Pulmonary artery endothelial cell (primary cell): ENCODE results near the gene ILDR1. TPM values are rescaled to one million over a fixed set of nuclear protein-coding genes. Genes with fewer than 3 reads are reported as not detected.
"Not testable (repeated sequence)": the region's sequence is repeated elsewhere in the genome, so short reads cannot be mapped to it uniquely, and the experiment has no call there.

Experiments used
- DNase-seq: peaks from one replicate; pipeline ENCODE4 v3.0.0-alpha.2; 2011; ENCODE audit warnings: low read depth, low spot score
- total RNA-seq: library from RNA; depleted of rRNA; stranded (reverse); fragments of >200 nt; gene quantifications from 2 replicates; pipeline ENCODE4 v1.2.3, GENCODE V29; 2014

The ILDR1 gene
- total RNA-seq: not detected in 2 replicates

DNA sequence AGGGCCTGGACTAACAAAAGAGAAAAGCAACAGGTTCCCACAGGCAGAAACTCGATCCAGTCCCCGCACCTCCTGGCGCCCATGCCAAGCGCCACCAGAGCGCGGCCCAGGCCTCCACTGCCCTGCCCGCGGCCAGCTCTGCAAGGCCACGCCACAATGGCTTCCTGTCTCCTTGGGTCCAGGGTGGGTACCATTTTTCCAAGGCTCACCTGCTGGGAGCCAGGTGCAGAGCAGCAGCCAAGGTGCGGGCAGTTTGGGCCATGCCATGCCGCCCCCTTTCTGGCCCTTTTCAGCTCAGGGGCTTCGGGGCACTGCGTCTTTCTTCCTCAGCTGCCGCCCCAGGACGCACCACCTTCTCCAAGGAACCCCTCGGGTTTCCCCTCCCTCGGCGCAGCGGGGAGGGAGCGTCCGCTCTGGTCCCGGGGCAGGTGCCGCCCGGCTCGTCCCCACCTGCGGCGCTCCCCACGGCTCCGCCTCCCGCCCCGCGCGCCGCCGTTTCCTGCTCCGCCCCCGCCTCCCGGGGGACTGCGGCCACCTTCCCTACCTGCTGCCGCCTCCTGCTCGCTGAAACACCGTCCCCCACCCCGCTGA lies at the start of gene ILDR1:
ILDR1 (minus strand) TSS at position 437 of the 591 bp plus-strand sequence; CDS start at position 267, 170 bp downstream.
- no peak for DNase-seq

DNA sequence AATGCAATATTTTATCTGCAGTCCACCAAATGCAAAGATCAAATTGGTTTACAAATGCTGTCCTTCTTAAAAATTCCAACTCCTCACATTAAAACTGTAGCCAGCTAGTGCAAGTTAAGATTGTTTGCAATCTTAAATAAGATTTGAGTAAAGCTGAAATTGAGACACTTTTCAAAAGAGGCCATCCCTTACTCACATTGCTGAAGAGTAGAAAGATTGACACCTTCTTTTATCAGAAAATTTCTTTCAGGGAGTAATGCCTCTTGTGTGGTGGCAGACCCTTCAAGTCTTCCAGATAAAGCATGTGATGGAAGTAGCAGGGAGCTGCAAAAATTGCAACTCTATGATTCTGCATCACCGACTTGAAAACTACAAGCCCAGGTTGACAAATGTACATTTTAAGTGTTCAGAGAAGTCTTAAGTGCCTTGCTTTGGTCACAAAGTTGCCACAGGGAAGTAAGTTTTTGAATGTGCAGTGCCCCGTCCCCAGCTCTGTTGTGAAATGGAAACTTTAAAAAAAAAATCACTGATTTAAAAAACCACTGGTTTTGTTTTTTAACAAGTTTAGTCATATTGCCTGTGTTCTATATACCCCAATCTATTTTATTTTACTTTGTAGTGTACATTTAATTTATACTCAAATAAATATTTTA lies 45.7 kb upstream of the ILDR1 start:
- DNase-seq: no peak

DNA sequence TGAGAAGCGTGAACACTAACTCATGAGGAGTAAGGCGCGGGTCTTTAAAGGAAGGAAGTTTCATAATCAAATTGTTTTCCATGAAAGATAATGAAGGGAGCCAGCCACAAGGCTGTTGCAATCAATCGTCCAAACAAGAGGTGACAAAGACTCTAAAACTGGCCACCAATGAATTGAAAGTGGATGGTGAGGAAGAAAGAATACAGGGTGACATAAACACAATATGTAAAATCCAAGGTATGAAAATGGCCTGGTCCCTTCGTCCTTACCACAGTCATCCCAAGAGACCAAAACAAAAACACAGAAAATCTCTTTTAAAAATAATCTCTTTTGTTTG lies 45.1 kb upstream of the ILDR1 start:
- DNase-seq: no peak

- DNase-seq: no peak
Observed at GRCh38 chr3:122066331-122067213, 44.5 kb upstream of the ILDR1 start.

GRCh38 chr3:122064326-122064725 lies 42.3 kb upstream of the ILDR1 start:
- DNase-seq: no peak

DNA sequence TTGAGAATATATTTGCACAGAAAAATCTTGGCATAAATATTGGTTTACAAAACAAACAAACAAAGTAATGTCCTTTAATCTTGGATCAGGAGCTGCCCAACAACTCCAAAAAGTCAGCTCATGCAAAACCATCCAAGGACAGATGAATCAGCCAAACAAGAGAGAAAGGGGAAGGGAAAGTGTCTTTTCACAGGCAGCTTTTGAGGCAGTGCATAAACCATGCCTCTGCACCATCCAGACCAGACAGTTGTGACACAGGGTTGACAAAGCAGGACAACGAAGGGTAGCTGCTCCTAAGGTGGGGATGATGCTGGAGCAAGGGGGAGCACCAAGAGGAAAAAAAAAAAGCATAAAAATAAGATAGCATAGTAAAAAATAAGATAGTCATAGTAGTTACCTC lies 41.9 kb upstream of the ILDR1 start:
- no peak for DNase-seq

GRCh38 chr3:122060040-122060698 lies 38.1 kb upstream of the ILDR1 start:
- DNase-seq: no peak

GRCh38 chr3:122058294-122058693 lies 36.2 kb upstream of the ILDR1 start:
- DNase-seq: no peak

DNA sequence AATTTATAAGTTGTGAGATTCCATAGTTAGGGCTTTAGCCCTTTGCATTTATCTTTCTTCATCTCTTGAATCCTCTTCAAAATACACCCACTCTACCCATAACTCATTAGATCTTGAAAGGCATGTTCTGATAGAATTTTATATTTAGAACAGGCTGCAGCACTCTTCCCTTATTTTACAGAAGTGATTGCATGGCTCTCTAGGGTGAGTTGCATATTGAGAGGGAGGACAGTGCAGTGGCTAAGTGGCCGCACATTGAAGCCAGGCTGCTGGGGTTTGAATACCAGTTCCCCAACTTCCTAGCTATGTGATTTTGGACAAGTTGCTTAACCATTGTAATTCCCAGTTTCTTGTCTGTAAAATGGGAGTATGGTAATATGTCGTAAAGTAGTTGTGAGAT lies 35.6 kb upstream of the ILDR1 start:
- DNase-seq: no peak

DNA sequence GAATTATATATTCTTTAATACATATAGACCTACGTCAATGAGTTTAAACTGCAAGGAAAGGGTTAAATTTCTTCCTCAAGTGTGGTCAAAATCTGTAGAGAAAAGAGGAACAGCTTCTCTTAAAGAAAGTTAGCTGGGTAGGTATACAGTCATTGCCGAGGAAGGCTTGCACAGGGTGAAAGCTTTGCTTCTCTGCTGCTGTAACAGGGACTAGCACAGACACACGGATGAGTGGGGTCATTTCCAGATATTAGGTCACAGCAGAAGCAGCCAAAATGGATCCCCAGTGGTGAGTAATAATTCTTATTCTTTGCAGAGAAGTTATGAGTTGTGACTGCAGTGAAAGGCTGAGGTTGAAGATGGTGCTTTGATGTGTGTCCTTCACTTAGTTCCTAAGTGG lies 33.2 kb upstream of the ILDR1 start, which contains the start of gene CD86:
CD86 (plus strand) TSS at position 148 of the 400 bp plus-strand sequence; CDS start at position 276, 128 bp downstream.
- DNase-seq: no peak

DNA sequence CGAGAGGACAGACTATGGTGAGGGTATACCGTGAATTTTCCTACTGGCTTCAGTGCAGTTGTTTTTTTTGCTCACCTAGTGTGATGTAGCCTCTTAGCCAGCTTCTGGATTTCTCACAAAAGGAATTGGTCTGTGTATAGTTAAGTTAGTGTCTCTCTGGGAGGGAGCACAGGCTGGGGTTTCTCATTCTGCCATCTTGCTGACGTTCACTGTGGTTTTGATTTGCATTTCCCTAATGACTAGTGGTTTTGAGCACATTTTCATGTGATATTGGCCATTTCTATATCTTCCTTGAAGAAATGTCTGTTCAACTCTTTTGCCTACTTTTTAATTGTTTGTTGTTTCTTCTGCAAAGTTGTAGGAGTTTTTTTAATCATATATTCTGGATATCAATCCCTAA lies 30.9 kb upstream of the ILDR1 start:
- no peak for DNase-seq

- not testable (repeated sequence) for DNase-seq
Observed at GRCh38 chr3:122047773-122048172, 25.7 kb upstream of the ILDR1 start.

DNA sequence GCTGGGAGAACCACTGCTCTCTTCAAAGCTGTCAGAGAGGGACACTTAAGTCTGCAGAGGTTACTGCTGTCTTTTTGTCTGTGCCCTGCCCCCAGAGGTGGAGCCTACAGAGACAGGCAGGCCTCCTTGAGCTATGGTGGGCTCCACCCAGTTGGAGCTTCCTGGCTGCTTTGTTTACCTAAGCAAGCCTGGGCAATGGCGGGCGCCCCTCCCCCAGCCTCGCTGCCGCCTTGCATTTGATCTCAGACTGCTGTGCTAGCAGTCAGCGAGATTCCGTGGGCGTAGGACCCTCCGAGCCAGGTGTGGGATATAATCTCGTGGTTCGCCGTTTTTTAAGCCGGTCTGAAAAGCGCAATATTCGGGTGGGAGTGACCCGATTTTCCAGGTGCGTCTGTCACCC lies 25.2 kb upstream of the ILDR1 start:
- not testable (repeated sequence) for DNase-seq

- DNase-seq: no peak
Observed at GRCh38 chr3:122033023-122033422, 11.0 kb upstream of the ILDR1 start.

GRCh38 chr3:122032531-122032930 lies 10.5 kb upstream of the ILDR1 start:
- DNase-seq: no peak

DNA sequence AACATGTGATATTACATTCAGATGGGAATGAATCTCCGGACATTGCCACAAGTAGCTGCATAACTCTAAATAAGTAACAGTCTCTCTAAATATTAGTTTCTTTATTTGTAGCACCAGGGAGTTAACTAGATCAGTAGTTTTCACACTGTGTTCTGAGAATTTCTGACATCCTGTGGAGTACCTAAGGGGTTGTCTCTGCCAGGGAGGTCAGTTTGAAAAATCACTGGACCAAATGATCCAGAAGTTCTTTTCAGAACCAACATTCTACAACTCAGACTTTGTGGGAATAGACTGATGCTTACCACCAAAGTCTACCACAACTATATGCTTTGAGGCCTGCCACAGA lies 9.0 kb upstream of the ILDR1 start:
- no peak for DNase-seq

DNA sequence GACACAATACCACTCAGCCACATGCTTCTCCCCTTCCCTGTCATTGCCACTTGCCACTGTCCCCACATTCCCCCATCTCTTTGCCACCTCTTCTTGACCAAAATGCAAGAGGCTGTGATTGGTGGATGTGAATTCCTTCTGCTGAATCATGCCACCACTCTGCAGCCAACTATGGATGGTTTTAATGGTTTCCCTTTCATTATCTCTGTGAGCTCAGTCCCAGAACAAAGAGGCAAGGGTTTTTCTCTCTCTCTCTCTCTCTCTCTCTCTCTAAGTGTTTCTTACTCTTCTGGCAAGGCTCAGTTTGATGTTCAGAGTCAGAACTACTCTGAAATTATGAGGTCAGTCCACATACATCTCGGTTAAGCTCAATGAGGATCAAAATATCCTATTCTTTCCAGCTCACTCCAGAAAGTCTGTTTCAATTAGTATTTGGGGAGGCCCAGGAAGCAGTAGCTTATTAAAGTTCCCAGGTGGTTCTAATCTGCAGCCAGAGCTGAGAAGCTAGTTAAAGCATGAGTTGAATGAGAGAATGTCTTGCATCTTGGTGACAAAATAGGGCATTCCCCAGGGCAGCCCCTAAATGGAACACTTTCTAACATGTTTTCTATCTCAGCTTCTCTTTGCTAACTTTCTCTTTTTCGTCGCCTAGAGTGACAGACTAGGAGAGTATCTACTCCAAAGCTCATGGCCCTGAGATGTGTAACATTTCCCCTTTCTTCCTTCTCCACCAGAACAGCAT lies 8.5 kb upstream of the ILDR1 start:
- DNase-seq: no peak

GRCh38 chr3:122025296-122025695 lies 3.2 kb upstream of the ILDR1 start:
- DNase-seq: no peak

DNA sequence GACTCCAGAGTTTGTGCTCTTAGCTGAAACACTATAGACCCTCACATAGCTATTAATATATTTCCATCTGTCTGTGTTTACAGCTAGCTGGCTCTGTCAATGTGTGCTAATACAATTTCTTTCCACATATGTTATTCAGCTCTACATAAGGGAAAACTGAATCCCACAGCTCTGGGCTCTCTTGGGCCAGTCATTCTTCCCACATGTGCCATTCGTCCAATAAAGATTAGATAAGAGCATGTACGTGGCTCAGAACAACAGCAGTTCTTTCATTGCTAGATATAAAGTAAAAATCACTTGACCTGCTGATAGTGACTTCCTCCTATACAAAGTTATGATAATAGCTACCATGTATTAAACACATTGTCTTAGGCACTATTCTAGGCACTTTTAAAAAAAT lies 2.8 kb upstream of the ILDR1 start:
- no peak for DNase-seq

DNA sequence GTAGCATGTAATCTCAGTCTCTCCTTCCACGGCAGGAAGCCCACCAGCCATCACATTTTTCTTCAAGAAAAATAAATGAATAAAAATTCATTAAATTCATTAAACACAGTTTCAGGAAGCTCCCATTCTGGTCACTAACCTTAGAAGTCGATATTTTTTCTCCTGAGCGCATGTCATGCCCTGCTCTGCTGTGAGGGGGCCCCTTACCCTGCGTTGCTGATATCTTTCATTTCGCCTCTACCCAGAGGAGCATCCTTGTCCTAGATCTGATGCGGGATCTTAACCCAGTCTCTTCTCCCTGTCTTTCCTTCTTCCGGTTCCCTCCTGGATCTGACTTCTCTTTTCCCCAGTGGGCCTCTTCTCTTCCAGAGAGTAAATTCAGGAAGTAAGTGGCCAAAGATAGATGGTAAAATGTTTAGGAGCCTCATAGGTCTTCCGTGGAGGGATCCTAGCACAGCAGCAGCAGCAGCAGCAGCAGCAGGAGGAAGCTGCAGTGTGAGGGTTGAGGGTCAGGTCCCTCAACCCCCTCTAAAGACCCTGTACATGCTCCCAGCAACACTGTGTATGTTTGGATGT lies 1.4 kb upstream of the ILDR1 start:
- DNase-seq: no peak

GRCh38 chr3:122021037-122021436 lies 1.0 kb downstream of the ILDR1 start:
- DNase-seq: no peak
